GM12873 (cell line): ENCODE measurements around the gene RFX6.

ENCODE experiments used
- TF ChIP-seq, protein P1 (sequence below): IDR thresholded peaks from 2 replicates; pipeline ENCODE4 v1.5.1; 2012; ENCODE audit warnings: low read depth, mild to moderate bottlenecking, moderate library complexity, low read length, control low read depth; ENCODE audit not compliant: insufficient read depth; ENCODE audit errors: missing control alignments

RFX6 gene

DNA sequence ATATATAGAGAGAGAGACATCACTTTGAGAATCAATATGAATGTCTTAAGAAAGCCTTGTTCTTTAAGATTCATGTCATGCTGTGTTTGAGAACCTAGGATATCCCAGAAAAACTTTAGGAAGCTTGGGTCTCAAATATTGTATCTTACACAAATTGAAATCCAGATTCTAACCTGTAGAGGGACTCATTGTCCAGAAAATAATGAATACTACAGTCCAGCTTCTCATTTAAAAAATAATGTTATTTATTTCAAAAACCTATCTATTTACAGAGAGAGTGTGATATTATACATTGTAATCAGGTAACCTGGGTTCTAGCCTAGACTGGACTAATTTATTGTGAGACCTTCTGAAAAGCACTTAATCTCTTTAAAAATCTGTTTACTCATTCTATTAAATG lies 4.2 kb downstream of the RFX6 start:
- TF ChIP-seq, protein P1, sequence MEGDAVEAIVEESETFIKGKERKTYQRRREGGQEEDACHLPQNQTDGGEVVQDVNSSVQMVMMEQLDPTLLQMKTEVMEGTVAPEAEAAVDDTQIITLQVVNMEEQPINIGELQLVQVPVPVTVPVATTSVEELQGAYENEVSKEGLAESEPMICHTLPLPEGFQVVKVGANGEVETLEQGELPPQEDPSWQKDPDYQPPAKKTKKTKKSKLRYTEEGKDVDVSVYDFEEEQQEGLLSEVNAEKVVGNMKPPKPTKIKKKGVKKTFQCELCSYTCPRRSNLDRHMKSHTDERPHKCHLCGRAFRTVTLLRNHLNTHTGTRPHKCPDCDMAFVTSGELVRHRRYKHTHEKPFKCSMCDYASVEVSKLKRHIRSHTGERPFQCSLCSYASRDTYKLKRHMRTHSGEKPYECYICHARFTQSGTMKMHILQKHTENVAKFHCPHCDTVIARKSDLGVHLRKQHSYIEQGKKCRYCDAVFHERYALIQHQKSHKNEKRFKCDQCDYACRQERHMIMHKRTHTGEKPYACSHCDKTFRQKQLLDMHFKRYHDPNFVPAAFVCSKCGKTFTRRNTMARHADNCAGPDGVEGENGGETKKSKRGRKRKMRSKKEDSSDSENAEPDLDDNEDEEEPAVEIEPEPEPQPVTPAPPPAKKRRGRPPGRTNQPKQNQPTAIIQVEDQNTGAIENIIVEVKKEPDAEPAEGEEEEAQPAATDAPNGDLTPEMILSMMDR = no peak

DNA sequence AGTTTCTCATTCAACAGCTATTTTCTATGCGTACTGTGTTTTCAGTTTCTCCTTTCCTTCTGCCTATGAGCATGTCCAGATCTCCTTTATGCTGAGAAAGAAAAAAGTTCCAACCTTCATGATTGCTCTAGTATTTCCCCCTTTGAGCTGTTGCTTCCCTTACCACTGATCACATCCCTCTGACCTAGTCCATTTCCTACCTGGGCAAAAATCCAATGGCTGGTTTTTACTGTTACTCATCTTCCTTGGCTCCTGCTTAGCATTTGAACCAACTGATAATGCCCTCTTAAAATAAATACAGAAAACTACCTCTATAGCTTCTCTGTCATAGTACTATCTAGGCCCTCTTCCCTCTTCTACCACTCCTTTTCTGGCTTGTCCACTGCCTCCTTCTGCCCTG lies 6.0 kb downstream of the RFX6 start:
- TF ChIP-seq, protein P1 = no peak

DNA sequence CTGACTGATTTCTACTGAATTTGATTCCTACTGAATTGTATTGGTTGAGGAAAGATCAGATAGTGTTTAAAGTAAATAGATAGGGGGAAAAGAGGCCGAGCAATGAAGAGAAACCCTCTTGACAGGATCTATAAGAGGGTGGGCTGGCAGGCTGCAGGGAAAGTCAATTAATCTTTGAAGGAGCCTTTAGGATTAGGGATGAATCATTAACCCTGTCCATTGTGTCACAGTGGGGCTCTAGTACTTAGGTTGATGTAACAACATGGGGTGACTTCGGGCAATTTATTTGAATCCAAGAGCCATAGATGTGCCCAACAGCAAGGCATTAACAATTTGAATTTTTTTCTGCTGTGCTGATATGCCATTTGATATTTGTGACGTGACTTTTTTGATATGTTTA lies 7.5 kb downstream of the RFX6 start:
- TF ChIP-seq, protein P1 = no peak

DNA sequence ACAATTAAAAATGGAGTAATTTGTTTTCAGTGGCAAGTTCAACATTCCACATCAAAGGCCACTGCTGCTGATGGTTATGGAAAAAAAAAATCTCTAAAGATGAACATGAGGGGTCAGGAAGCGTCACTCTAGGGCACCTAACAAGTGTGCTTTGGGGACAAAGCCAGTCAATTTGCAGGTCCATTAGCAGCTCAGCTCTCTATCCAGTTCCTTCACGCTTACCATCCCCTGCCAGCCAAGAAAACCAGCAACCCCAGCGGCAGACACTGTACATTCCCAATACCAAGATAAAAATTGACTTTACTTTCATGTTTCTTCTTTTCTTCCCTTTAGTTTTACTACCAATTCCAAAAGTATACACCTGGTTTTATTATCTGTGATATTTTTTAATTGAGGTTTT lies 10.1 kb downstream of the RFX6 start:
- TF ChIP-seq, protein P1 = no peak

DNA sequence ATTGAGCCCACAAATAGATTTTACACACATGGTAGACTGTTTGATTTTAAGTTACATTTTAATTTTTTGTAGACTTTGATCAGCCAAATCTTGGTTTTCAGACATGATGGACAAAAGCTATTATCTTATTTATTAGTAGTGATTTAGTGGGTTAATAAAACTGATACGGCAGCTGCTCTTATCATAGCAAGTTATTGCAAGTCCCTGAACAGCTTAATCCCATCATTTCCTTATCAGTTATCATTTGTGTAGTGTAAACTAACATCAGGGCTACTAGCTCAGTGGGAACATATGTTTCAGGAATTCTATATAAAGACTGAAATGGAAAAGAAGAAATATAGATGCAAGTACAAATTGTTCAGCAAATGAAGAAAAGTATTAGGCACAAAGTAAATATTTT lies 10.9 kb downstream of the RFX6 start:
- TF ChIP-seq, protein P1 = no peak

DNA sequence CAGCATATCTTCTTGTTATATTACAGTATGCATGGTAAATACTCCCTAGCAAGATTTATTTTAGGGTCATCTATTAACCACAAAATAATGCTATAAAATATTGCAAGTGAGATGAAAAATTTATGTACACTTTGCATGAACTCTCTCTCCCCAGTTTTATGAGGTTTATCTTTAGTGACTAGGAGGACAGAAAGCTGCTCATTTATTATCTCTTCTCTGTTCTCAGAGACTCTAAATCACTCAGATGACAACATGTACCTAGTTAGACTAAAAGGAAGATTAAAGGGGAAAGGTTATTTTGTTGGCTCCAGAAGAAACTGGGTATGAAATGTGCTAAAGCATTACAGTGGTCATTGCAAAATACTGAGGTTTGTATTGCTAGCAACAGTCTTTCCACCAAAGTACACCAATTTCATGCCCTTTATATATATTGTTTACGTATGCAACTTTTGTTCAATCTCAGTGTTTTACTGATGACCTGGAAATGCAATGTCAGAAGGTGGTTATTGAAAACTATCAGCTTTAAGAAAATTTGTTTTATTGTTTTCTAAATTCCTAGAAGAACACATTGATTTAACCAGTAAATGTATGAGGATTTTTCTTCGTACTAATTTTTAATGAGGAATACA lies 11.8 kb downstream of the RFX6 start:
- TF ChIP-seq, protein P1 = no peak

DNA sequence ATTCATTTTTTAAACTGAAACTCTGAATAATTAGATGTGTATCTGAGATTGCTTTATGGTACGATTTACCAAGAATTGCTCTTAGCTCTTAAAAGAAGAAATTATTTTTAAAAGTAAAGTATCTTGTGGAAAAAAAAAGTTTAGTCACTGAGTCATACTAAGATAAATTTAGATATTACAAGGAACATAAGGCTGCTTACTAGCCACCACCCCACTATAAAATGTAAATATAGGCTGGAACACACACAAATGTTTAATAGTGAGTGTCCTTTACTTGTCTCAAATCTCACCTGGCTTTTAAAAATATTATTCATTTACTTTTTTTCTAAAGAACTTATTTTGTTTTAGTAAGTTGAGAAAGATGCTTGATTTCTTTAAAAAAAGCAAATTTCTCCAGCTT lies 17.6 kb downstream of the RFX6 start:
- TF ChIP-seq, protein P1 = no peak
